Motor neuron (in vitro differentiated cells): ENCODE results near the gene CRCP. TPM values are rescaled to one million over a fixed set of nuclear protein-coding genes. Genes with fewer than 3 reads are reported as not detected.
A peak's percentile ranks its signal among the peaks of the same experiment; 100 is the strongest.

ENCODE experiments used
- ATAC-seq, 8 experiments: fragments of 200-7000 bp; cut with Tn5 transposase; replicated peaks in 6 of 8; 2 replicates each; pipeline ENCODE4 v1.8.0; 2021; ENCODE audit warnings: mild to moderate bottlenecking in 8 of 8, moderate library complexity in 8 of 8
- H3K27ac ChIP-seq, 2 donors: fragments of 250-450 bp; sonication (Bioruptor Pico); 2 replicates each; pipeline ENCODE4 v1.9.0; 2021; ENCODE audit warnings: antibody characterized with exemption in 2 of 2, mild to moderate bottlenecking in 2 of 2, moderate library complexity in 1 of 2
- H3K4me1 ChIP-seq, 2 donors: fragments of 250-450 bp; sonication (Bioruptor Pico); replicated peaks in 1 of 2; 2 replicates each; pipeline ENCODE4 v1.6.1; 2021; ENCODE audit warnings: antibody characterized with exemption in 2 of 2, mild to moderate bottlenecking in 2 of 2, moderate library complexity in 1 of 2
- H3K4me3 ChIP-seq, 5 donors: fragments of 250-450 bp; sonication (Bioruptor Pico); 2 replicates each; pipeline ENCODE4 v1.9.0; 2021; ENCODE audit warnings: antibody characterized with exemption in 5 of 5, mild to moderate bottlenecking in 5 of 5, moderate library complexity in 4 of 5
- WGBS, 10 experiments: fragments of 450-650 bp; shearing (Covaris generic); methylation state at CpG; one replicate each; pipeline ENCODE4 v1.0.0; 2022; 5-methylcytosine and 5-hydroxymethylcytosine counted together
- in situ Hi-C, 9 experiments: fragments of 400-800 bp; cut with MboI; loops; one replicate each; pipeline ENCODE4 v1.15.0; 2021; ENCODE audit warnings: low sequenced_read_pairs in 9 of 9, low pct_unique_long_range_greater_than_20kb in 2 of 9; ENCODE audit not compliant: unreplicated experiment in 9 of 9
- total RNA-seq, 8 experiments: library from RNA; unstranded; fragments of 300-600 nt; gene quantifications; 2 replicates each; pipeline versions ENCODE4 v1.2.3 to v1.2.4, GENCODE V29; 2022

CRCP gene
- total RNA-seq, 8 experiments from 2014 or later = 16.3 to 34.0 (median 21.4) TPM

DNA sequence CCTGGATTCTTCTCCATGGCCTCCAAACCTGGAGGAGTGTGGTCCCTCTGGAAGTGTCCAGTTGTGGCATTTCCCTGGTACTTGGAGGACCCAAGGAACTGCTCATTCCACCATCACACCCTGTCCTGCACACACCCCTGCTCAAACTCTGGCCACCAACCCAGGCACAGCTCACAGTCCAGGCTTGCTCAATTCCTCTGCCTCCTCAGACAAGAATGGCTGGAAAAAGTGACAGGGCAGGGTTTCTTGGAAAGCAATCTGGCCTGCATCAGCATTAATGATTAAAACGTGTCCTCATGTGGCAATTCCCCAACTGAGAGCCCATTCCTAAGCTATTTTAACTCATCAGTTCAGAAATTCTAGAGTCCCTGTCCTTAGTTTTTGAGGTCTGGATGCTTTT, 73.3 kb downstream of the CRCP start:
- no peak overlapping the region for H3K4me3 ChIP-seq
- H3K27ac ChIP-seq = no peak overlapping the region
- no peaks in the 10 kb centered on the region for H3K4me1 ChIP-seq
- peak in 2 of 8 experiments; percentile 76 to 87 for ATAC-seq
- 0 to 50% (median 0%) methylated on average over 1 of the region's 1 CpG; no CpG with 5 or more reads in 5 of the 10 experiments for WGBS, 10 experiments
- in situ Hi-C loops = no loop called here

- Histone ChIP-seq H3K4me3 (no peak overlapping the region), H3K4me1 (no peaks in the 10 kb centered on the region), H3K27ac (no peak overlapping the region)
- ATAC-seq = no peak
- 40 to 93% (median 79%) methylated on average over 1 to 2 of the region's 2 CpGs for WGBS, 10 experiments
- in situ Hi-C loops = no loop called here
These were observed 74.0 kb downstream of the CRCP start for GRCh38 chr7:66188645-66189044.

GRCh38 chr7:66189695-66190503, 75.3 kb downstream of the CRCP start:
- Histone ChIP-seq H3K27ac (no peak overlapping the region), H3K4me1 (no peaks in the 10 kb centered on the region), H3K4me3 (no peak overlapping the region)
- in situ Hi-C loops = no loop called here
- no peak for ATAC-seq
- WGBS, 10 experiments = 30 to 100% (median 85%) methylated on average over 1 to 4 of the region's 7 CpGs; no CpG with 5 or more reads in 3 of the 10 experiments

- in situ Hi-C loops = no loop called here
- no peak overlapping the region for H3K27ac ChIP-seq
- no peak overlapping the region for H3K4me3 ChIP-seq
- 0 to 90% (median 69%) methylated on average over 1 to 4 of the region's 5 CpGs for WGBS, 10 experiments
- H3K4me1 ChIP-seq = no peaks in the 10 kb centered on the region
- no peak for ATAC-seq
These were observed 75.8 kb downstream of the CRCP start for GRCh38 chr7:66190504-66190857.

GRCh38 chr7:66193146-66193725, 78.6 kb downstream of the CRCP start:
- Histone ChIP-seq H3K4me1 (no peaks in the 10 kb centered on the region), H3K4me3 (no peak overlapping the region), H3K27ac (no peak overlapping the region)
- in situ Hi-C loops = no loop called here
- 57 to 73% (median 60%) methylated on average over 2 to 5 of the region's 6 CpGs; no CpG with 5 or more reads in 7 of the 10 experiments for whole genome bisulfite sequencing, 10 experiments
- ATAC-seq = no peak

DNA sequence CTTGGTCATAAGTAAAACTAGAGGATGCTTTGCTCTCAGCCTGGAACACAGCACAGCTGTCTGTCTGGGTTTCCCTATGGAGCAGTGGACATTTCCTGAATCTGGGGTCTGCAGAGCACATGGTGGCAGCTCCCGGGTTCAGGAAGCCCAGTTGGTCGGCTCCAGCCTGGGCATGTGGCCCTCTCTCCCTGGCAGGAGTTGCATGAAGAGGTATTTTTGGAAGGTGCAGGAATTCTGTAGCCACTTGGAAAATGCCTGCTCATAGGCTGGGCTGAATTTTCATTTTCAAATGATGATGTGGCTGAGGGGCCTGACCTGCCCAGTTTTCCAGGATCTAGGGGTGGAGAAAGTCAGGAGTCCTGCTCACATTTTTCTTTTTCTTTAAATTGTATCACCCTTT, 83.8 kb downstream of the CRCP start:
- Histone ChIP-seq H3K4me3 (no peak overlapping the region), H3K27ac (no peak overlapping the region), H3K4me1 (no peaks in the 10 kb centered on the region)
- ATAC-seq = peak in 2 of 8 experiments; percentile 53 to 56
- WGBS, 10 experiments = 0 to 100% (median 73%) methylated on average over 1 to 2 of the region's 2 CpGs; no CpG with 5 or more reads in 5 of the 10 experiments
- in situ Hi-C loops = no loop called here

- WGBS, 10 experiments = 63 to 100% (median 88%) methylated on average over 1 to 4 of the region's 4 CpGs; no CpG with 5 or more reads in 3 of the 10 experiments
- Histone ChIP-seq H3K4me3 (no peak overlapping the region), H3K4me1 (no peaks in the 10 kb centered on the region), H3K27ac (no peak overlapping the region)
- in situ Hi-C loops = no loop called here
- no peak for ATAC-seq
These were observed 84.3 kb downstream of the CRCP start for GRCh38 chr7:66198956-66199355.

DNA sequence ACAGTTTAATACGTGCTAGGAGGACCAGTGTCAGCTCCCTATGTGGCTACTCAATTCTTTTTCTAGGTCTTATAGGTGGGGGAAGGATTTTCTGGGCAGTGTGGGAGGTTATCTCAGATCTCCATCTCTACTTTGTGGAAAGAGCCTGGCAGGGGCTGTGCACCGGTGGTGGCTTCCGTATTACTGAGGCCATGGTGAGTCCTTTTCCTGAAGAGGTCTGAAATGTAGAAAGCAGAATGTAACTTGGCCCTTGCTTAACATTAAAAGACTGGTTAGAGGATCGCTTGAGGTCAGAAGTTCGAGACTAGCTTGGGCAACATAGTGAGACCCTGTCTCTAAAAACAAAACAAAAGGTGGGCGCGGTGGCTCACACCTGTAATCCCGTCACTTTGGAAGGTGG, 87.8 kb downstream of the CRCP start:
- no peak for ATAC-seq
- WGBS, 10 experiments = 13 to 100% (median 85%) methylated on average over 1 to 8 of the region's 8 CpGs; no CpG with 5 or more reads in 1 of the 10 experiments
- in situ Hi-C loops = no loop called here
- Histone ChIP-seq H3K27ac (no peak overlapping the region), H3K4me1 (peaks cover 13% of the 10 kb centered on the region in 2 donors), H3K4me3 (no peak overlapping the region)

Other genes starting within 250 kb of the CRCP start
- gene VKORC1L1, start 241.8 kb upstream of the CRCP start, total RNA-seq = 10 to 100 TPM in 7 of 8 experiments, 1 to 10 TPM in 1; 9.9 to 24.4 (median 15.8) TPM
- gene GUSB, start 132.6 kb upstream of the CRCP start, total RNA-seq = 10 to 100 TPM in 7 of 8 experiments, 1 to 10 TPM in 1; 9.9 to 48.5 (median 18.0) TPM
- gene ASL, start 39.0 kb upstream of the CRCP start, total RNA-seq = 10 to 100 TPM in 5 of 8 experiments, 1 to 10 TPM in 3; 5.5 to 20.2 (median 12.3) TPM
- gene TPST1, start 90.5 kb downstream of the CRCP start, total RNA-seq = 10 to 100 TPM in 7 of 8 experiments, 1 to 10 TPM in 1; 6.1 to 67.1 (median 28.8) TPM